Stomach (tissue), 9 donors: Measurements from ENCODE around the gene RNF7. TPM values are rescaled to one million over a fixed set of nuclear protein-coding genes. Genes with fewer than 3 reads are reported as not detected.
A peak's percentile ranks its signal among the peaks of the same experiment; 100 is the strongest.

Source experiments
- DNase-seq, 2 donors: peaks; one replicate each; pipeline versions ENCODE4 v3.0.0 to v3.0.0-alpha.2; 2013 to 2019
- H3K27ac ChIP-seq, 5 donors: fragments of 200-600 bp in 4 of 5; sonication (generic) in 4 of 5; one replicate each; pipeline ENCODE4 v1.5.1; 2013 to 2019; ENCODE audit warnings: mild to moderate bottlenecking in 1 of 5, moderate library complexity in 1 of 5
- H3K27me3 ChIP-seq, 3 donors: fragments of 200-600 bp; sonication (generic); one replicate each; pipeline ENCODE4 v1.5.1; 2017 to 2019; ENCODE audit warnings: mixed run types in 1 of 3
- H3K36me3 ChIP-seq, 4 donors: fragments of 200-600 bp; sonication (generic); 1 replicate in 3 of 4; 2 replicates in 1 of 4; pipeline ENCODE4 v1.5.1; 2016 to 2019
- H3K4me1 ChIP-seq, 4 donors: fragments of 200-600 bp; sonication (generic); one replicate each; pipeline ENCODE4 v1.5.1; 2016 to 2019
- H3K4me3 ChIP-seq, 4 donors: fragments of 200-600 bp; sonication (generic) in 3 of 4; one replicate each; pipeline ENCODE4 v1.5.1; 2016 to 2019; ENCODE audit warnings: mild to moderate bottlenecking in 1 of 4
- H3K9me3 ChIP-seq, 4 donors: fragments of 200-600 bp; sonication (generic); one replicate each; pipeline ENCODE4 v1.5.1; 2016 to 2019
- EP300 ChIP-seq: sonication (generic); formaldehyde crosslinking; IDR thresholded peaks from one replicate; pipeline ENCODE4 v1.6.1; 2017; ENCODE audit warnings: antibody characterized with exemption
- POLR2A ChIP-seq, 4 donors: fragments of 450-650 bp; IDR thresholded peaks; one replicate each; pipeline ENCODE4 v1.6.1; 2016; ENCODE audit warnings: antibody characterized with exemption in 4 of 4, control low read depth in 2 of 4, mild to moderate bottlenecking in 1 of 4, moderate library complexity in 1 of 4
- POLR2AphosphoS5 ChIP-seq, 3 donors: sonication (generic); formaldehyde crosslinking; IDR thresholded peaks; one replicate each; pipeline ENCODE4 v1.6.1; 2016; ENCODE audit warnings: antibody characterized with exemption in 3 of 3
- WGBS, 5 donors: extraction: QIAGEN DNeasy Blood & Tissue Kit in 3 of 5; methylation state at CpG; one replicate each; pipeline versions ENCODE4 v1.1.5 to v1.1.7; 2013 to 2018; 5-methylcytosine and 5-hydroxymethylcytosine counted together
- intact Hi-C: fragments of 100-400 bp; cut with DNase I; formaldehyde crosslinking; loops from one replicate; pipeline ENCODE4 v1.15.1; 2023; ENCODE audit warnings: low total_unique reads
- polyA plus RNA-seq, 3 donors: library from polyadenylated mRNA; stranded (reverse); fragments of 200-250 nt; gene quantifications; one replicate each; pipeline ENCODE4 v1.2.3, GENCODE V29; 2013
- total RNA-seq, 5 donors: library from RNA; depleted of rRNA; stranded (reverse); fragments of >200 nt; gene quantifications; one replicate each; pipeline versions ENCODE4 v1.1.0 to v1.2.3, GENCODE V29; 2014 to 2016
- TF ChIP-seq, protein P1 (sequence below), 7 experiments: fragments of 450-650 bp in 4 of 7; fragments of 200-600 bp in 3 of 7; sonication (generic) in 3 of 7; IDR thresholded peaks; one replicate each; pipeline ENCODE4 v1.5.1; 2016 to 2019; ENCODE audit warnings: antibody characterized with exemption in 7 of 7, control low read depth in 2 of 7, mild to moderate bottlenecking in 1 of 7
- donor health status: healthy with polysubstance abuse.
- donor health status: Bipolar disorder and iron deficiency.
- donor health status: healthy.

The RNF7 gene
- total and polyA plus RNA-seq, 8 donors, result 40.2 to 236 (median 111) TPM

GRCh38 chr3:141726483-141726882, 11.6 kb upstream of the RNF7 start:
- TF ChIP-seq, protein P1, sequence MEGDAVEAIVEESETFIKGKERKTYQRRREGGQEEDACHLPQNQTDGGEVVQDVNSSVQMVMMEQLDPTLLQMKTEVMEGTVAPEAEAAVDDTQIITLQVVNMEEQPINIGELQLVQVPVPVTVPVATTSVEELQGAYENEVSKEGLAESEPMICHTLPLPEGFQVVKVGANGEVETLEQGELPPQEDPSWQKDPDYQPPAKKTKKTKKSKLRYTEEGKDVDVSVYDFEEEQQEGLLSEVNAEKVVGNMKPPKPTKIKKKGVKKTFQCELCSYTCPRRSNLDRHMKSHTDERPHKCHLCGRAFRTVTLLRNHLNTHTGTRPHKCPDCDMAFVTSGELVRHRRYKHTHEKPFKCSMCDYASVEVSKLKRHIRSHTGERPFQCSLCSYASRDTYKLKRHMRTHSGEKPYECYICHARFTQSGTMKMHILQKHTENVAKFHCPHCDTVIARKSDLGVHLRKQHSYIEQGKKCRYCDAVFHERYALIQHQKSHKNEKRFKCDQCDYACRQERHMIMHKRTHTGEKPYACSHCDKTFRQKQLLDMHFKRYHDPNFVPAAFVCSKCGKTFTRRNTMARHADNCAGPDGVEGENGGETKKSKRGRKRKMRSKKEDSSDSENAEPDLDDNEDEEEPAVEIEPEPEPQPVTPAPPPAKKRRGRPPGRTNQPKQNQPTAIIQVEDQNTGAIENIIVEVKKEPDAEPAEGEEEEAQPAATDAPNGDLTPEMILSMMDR (IDR thresholded peaks at IDR 0.05), result no peak
- no peak for TF ChIP-seq POLR2AphosphoS5 (IDR thresholded peaks at IDR 0.05)
- no peak for TF ChIP-seq EP300
- TF ChIP-seq POLR2A (IDR thresholded peaks at IDR 0.05), result no peak
- H3K4me3 ChIP-seq, result no peak overlapping the region
- H3K36me3 ChIP-seq, result no peaks in the 10 kb centered on the region
- no peak for DNase-seq
- H3K9me3 ChIP-seq, result no peaks in the 10 kb centered on the region
- WGBS, 5 donors, result 82 to 93% (median 89%) methylated on average over 1 of the region's 1 CpG
- no peaks in the 10 kb centered on the region for H3K4me1 ChIP-seq
- no peak overlapping the region for H3K27ac ChIP-seq
- no peaks in the 10 kb centered on the region for H3K27me3 ChIP-seq
- intact Hi-C loops, result no loop called here

DNA sequence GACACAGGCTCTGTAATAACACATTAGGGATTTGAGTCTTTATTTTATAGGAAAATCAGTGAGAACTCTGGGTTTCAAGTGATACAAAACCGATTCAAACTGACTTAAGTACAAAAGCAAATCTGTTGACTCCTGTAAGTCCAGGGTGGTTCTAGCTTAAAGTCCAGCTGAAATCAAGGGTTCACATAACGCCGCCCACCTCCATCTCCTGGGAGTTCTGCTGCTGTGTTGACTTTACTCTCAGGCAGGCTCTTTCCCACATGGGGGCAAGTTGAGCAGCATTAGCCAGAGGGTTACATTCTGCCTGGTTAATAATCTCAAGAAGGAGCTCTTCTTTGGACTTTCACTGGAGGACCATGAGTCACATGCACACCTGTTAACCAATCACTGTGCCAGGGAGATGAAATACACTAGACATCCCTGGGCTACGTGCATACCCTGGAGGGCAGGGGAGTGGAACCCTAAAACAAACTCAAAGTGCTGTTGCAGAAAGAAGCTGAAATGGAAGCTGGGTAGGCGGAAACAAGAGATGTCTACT, 9.7 kb upstream of the RNF7 start:
- peak in 1 of 2 donors; percentile 20 for DNase-seq
- Histone ChIP-seq H3K4me1 (no peaks in the 10 kb centered on the region), H3K27me3 (no peaks in the 10 kb centered on the region), H3K36me3 (no peaks in the 10 kb centered on the region), H3K9me3 (no peaks in the 10 kb centered on the region), H3K27ac (no peak overlapping the region), H3K4me3 (no peak overlapping the region)
- 64 to 77% (median 71%) methylated on average over 5 of the region's 5 CpGs for WGBS, 5 donors
- TF ChIP-seq, protein P1 (IDR thresholded peaks at IDR 0.05), result no peak
- TF ChIP-seq POLR2AphosphoS5 (IDR thresholded peaks at IDR 0.05), result no peak
- TF ChIP-seq EP300, result no peak
- TF ChIP-seq POLR2A (IDR thresholded peaks at IDR 0.05), result no peak
- intact Hi-C loops, result no loop called here

GRCh38 chr3:141729240-141729639, 8.9 kb upstream of the RNF7 start:
- Histone ChIP-seq H3K9me3 (no peaks in the 10 kb centered on the region), H3K27me3 (no peaks in the 10 kb centered on the region)

GRCh38 chr3:141735176-141735575, 2.9 kb upstream of the RNF7 start:
- H3K4me1 ChIP-seq, result peaks cover 9 to 19% (median 10%) of the 10 kb centered on the region in 4 donors
- no peak for DNase-seq
- no peaks in the 10 kb centered on the region for H3K27me3 ChIP-seq
- no peaks in the 10 kb centered on the region for H3K9me3 ChIP-seq
- no peak overlapping the region for H3K4me3 ChIP-seq
- intact Hi-C loops, result loop anchor here (10.0 kb wide), 2 partner anchors 140 to 180 kb away; partner anchors contain the start of gene ATP1B3
- H3K27ac ChIP-seq, result no peak overlapping the region
- TF ChIP-seq POLR2AphosphoS5 (IDR thresholded peaks at IDR 0.05), result no peak
- no peak for TF ChIP-seq EP300
- no peak for TF ChIP-seq POLR2A (IDR thresholded peaks at IDR 0.05)
- TF ChIP-seq, protein P1 (IDR thresholded peaks at IDR 0.05), result no peak
- no peaks in the 10 kb centered on the region for H3K36me3 ChIP-seq

More at GRCh38 chr3:141729240-141729639, 8.9 kb upstream of the RNF7 start:
- Histone ChIP-seq H3K4me3 (no peak overlapping the region), H3K36me3 (no peaks in the 10 kb centered on the region), H3K27ac (no peak overlapping the region), H3K4me1 (no peaks in the 10 kb centered on the region)
- DNase-seq, result no peak
- intact Hi-C loops, result no loop called here
- 69 to 92% (median 83%) methylated on average over 4 of the region's 4 CpGs for WGBS, 5 donors
- TF ChIP-seq POLR2A (IDR thresholded peaks at IDR 0.05) (no peak), EP300 (no peak), POLR2AphosphoS5 (IDR thresholded peaks at IDR 0.05) (no peak)
- TF ChIP-seq, protein P1 (IDR thresholded peaks at IDR 0.05), result no peak
